PFSK-1 (cell line): ENCODE measurements around the gene PTRH1.

Source experiments
- FOXP2 ChIP-seq: optimal IDR thresholded peaks from 2 replicates; pipeline ENCODE3; 2011; ENCODE audit warnings: borderline replicate concordance, control low read depth, inconsistent platforms; ENCODE audit not compliant: insufficient read depth; ENCODE audit errors: extremely low read length, extremely low read depth
- POLR2AphosphoS5 ChIP-seq: IDR thresholded peaks from 2 replicates; pipeline ENCODE4 v1.6.1; 2012; ENCODE audit warnings: low read depth, mild to moderate bottlenecking, control low read depth, low read length, moderate library complexity
- REST ChIP-seq, 2 experiments: IDR thresholded peaks; 2 replicates each; pipeline versions ENCODE4 v1.6.1 to v1.8.0; 2011 to 2012; ENCODE audit warnings: low read depth in 2 of 2, low read length in 2 of 2, control low read depth in 1 of 2, inconsistent platforms in 1 of 2, mild to moderate bottlenecking in 1 of 2, moderate library complexity in 1 of 2; ENCODE audit not compliant: insufficient read depth in 1 of 2
- SIN3A ChIP-seq: IDR thresholded peaks from 2 replicates; pipeline ENCODE4 v1.6.1; 2012; ENCODE audit warnings: mild to moderate bottlenecking, low read length, moderate library complexity, borderline replicate concordance; ENCODE audit not compliant: insufficient read depth
- TAF1 ChIP-seq: IDR thresholded peaks from 2 replicates; pipeline ENCODE4 v1.6.1; 2012; ENCODE audit warnings: low read length, control low read depth, borderline replicate concordance; ENCODE audit not compliant: insufficient read depth

PTRH1 gene

GRCh38 chr9:127731938-127732337 lies 16.5 kb upstream of the PTRH1 start:
- TF ChIP-seq TAF1 (no peak), SIN3A (no peak), FOXP2 (no peak), REST (IDR thresholded peaks at IDR 0.05; ENCODE audit: insufficient read depth in 1 of 2, low read depth in 2 of 2, low read length in 2 of 2) (0 out of 4 replicates have a peak, but pooled peaks of 1 of the 2 experiments have one; percentile 35), POLR2AphosphoS5 (no peak)

- no peak for TF ChIP-seq POLR2AphosphoS5
- TF ChIP-seq REST (IDR thresholded peaks at IDR 0.05; ENCODE audit: insufficient read depth in 1 of 2, low read depth in 2 of 2, low read length in 2 of 2) = no peak
- no peak for TF ChIP-seq FOXP2
- TF ChIP-seq SIN3A = no peak
- TF ChIP-seq TAF1 = no peak
Observed at GRCh38 chr9:127730799-127731410, 15.4 kb upstream of the PTRH1 start.

GRCh38 chr9:127730262-127730661 lies 14.8 kb upstream of the PTRH1 start:
- TF ChIP-seq TAF1 (no peak), POLR2AphosphoS5 (no peak), FOXP2 (no peak), REST (IDR thresholded peaks at IDR 0.05; ENCODE audit: insufficient read depth in 1 of 2, low read depth in 2 of 2, low read length in 2 of 2) (no peak), SIN3A (no peak)

- TF ChIP-seq FOXP2 = no peak
- TF ChIP-seq SIN3A = no peak
- TF ChIP-seq POLR2AphosphoS5 = no peak
- TF ChIP-seq TAF1 = no peak
- no peak for TF ChIP-seq REST (IDR thresholded peaks at IDR 0.05; ENCODE audit: insufficient read depth in 1 of 2, low read depth in 2 of 2, low read length in 2 of 2)
Observed at GRCh38 chr9:127729522-127730256, 14.2 kb upstream of the PTRH1 start.
